Lung (tissue), 12 donors: ENCODE results near the gene B3GNT7. TPM values are rescaled to one million over a fixed set of nuclear protein-coding genes. Genes with fewer than 3 reads are reported as not detected.
"Not testable (repeated sequence)": the region's sequence is repeated elsewhere in the genome, so short reads cannot be mapped to it uniquely, and the experiment has no call there.

ENCODE experiments used
- ATAC-seq: fragments of 200-7000 bp; cut with Tn5 transposase; one replicate; pipeline ENCODE4 v1.9.1; 2020; ENCODE audit warnings: moderate number of reproducible peaks; ENCODE audit not compliant: insufficient read depth, low FRiP score
- DNase-seq, 3 donors: peaks; one replicate each; pipeline ENCODE4 v3.0.0-alpha.2; 2013 to 2017
- H3K27ac ChIP-seq, 2 donors: one replicate each; pipeline ENCODE4 v1.5.1; 2013; ENCODE audit warnings: mild to moderate bottlenecking in 2 of 2, moderate library complexity in 2 of 2, control low read depth in 1 of 2, inconsistent platforms in 1 of 2, low read depth in 1 of 2, low read length in 1 of 2
- H3K27me3 ChIP-seq, 3 donors: one replicate each; pipeline ENCODE4 v1.5.1; 2013; ENCODE audit warnings: low read length in 2 of 3; ENCODE audit not compliant: control insufficient read depth in 3 of 3, insufficient read depth in 3 of 3
- H3K36me3 ChIP-seq, 4 donors: one replicate each; pipeline ENCODE4 v1.5.1; 2013; ENCODE audit warnings: low read length in 4 of 4, mild to moderate bottlenecking in 1 of 4, moderate library complexity in 1 of 4; ENCODE audit not compliant: control insufficient read depth in 4 of 4, insufficient read depth in 4 of 4
- H3K4me1 ChIP-seq, 5 donors: one replicate each; pipeline ENCODE4 v1.5.1; 2013; ENCODE audit warnings: low read length in 5 of 5, mild to moderate bottlenecking in 2 of 5, moderate library complexity in 1 of 5; ENCODE audit not compliant: control insufficient read depth in 5 of 5, insufficient read depth in 5 of 5
- H3K4me3 ChIP-seq: one replicate; pipeline ENCODE4 v1.5.1; 2013; ENCODE audit warnings: mild to moderate bottlenecking, control low read depth, moderate library complexity
- H3K9ac ChIP-seq, 2 donors: one replicate each; pipeline ENCODE4 v1.5.1; 2013; ENCODE audit warnings: low read length in 2 of 2, control low read depth in 1 of 2; ENCODE audit not compliant: insufficient read depth in 1 of 2
- H3K9me3 ChIP-seq, 4 donors: one replicate each; pipeline ENCODE4 v1.5.1; 2013; ENCODE audit warnings: low read length in 3 of 4, mild to moderate bottlenecking in 1 of 4, moderate library complexity in 1 of 4; ENCODE audit not compliant: control insufficient read depth in 4 of 4, insufficient read depth in 3 of 4
- WGBS, 2 donors: extraction: QIAGEN DNeasy Blood & Tissue Kit; methylation state at CpG; one replicate each; pipeline ENCODE4 v1.1.7; 2013; 5-methylcytosine and 5-hydroxymethylcytosine counted together
- polyA plus RNA-seq, 2 donors: library from polyadenylated mRNA; stranded (reverse); fragments of 200-250 nt; gene quantifications; one replicate each; pipeline ENCODE4 v1.2.1, GENCODE V29; 2013
- total RNA-seq, 2 donors: library from RNA; depleted of rRNA in 1 of 2; stranded (reverse); fragments of >200 nt in 1 of 2; gene quantifications; one replicate each; pipeline ENCODE4 v1.2.1, GENCODE V29; 2014 to 2021
- TF ChIP-seq, protein P1 (sequence below): IDR thresholded peaks from 2 replicates; pipeline ENCODE4 v1.5.1; 2012; ENCODE audit warnings: mild to moderate bottlenecking; ENCODE audit errors: control extremely low read depth, extremely low read depth
- donor health status: control.
- donor health status: control.
- donor health status: Bipolar disorder and iron deficiency.
- donor health status: healthy.
- donor health status: DM: yes; HTN: yes; CAD: no.

The B3GNT7 gene
- total and polyA plus RNA-seq, 4 donors, result 18.9 to 73.7 (median 27.5) TPM

DNA sequence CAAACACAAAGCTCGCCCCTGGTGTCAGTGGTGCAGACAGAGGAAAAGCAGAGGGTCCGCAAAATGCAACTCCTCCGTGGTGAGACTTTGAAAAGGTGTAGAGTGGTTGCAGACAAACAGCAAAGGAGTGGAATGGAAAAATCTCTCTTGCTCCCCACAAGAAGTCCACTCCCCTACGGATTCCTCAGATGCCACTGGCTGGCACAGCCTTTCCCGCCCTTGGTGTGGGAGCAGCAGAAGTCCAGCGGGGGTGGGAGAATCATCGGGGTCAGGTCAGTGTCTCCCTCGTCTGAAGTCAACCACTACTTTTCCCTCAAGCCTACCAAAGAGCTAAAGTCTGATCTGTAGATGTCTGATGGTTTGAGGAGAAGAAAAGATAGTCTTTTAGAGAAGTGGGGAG lies 22.3 kb upstream of the B3GNT7 start:
- Histone ChIP-seq H3K9me3 (no peaks in the 10 kb centered on the region), H3K4me1 (no peaks in the 10 kb centered on the region), H3K36me3 (peaks cover 0 to 3% (median 0%) of the 10 kb centered on the region in 4 donors), H3K27me3 (peaks cover 0 to 3% (median 0%) of the 10 kb centered on the region in 3 donors), H3K4me3 (no peak overlapping the region), H3K27ac (no peak overlapping the region), H3K9ac (no peak overlapping the region)
- WGBS, 2 donors, result 84 to 86% methylated on average over 8 of the region's 8 CpGs
- no peak for ATAC-seq
- DNase-seq, result no peak
- TF ChIP-seq, protein P1, sequence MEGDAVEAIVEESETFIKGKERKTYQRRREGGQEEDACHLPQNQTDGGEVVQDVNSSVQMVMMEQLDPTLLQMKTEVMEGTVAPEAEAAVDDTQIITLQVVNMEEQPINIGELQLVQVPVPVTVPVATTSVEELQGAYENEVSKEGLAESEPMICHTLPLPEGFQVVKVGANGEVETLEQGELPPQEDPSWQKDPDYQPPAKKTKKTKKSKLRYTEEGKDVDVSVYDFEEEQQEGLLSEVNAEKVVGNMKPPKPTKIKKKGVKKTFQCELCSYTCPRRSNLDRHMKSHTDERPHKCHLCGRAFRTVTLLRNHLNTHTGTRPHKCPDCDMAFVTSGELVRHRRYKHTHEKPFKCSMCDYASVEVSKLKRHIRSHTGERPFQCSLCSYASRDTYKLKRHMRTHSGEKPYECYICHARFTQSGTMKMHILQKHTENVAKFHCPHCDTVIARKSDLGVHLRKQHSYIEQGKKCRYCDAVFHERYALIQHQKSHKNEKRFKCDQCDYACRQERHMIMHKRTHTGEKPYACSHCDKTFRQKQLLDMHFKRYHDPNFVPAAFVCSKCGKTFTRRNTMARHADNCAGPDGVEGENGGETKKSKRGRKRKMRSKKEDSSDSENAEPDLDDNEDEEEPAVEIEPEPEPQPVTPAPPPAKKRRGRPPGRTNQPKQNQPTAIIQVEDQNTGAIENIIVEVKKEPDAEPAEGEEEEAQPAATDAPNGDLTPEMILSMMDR, result no peak

DNA sequence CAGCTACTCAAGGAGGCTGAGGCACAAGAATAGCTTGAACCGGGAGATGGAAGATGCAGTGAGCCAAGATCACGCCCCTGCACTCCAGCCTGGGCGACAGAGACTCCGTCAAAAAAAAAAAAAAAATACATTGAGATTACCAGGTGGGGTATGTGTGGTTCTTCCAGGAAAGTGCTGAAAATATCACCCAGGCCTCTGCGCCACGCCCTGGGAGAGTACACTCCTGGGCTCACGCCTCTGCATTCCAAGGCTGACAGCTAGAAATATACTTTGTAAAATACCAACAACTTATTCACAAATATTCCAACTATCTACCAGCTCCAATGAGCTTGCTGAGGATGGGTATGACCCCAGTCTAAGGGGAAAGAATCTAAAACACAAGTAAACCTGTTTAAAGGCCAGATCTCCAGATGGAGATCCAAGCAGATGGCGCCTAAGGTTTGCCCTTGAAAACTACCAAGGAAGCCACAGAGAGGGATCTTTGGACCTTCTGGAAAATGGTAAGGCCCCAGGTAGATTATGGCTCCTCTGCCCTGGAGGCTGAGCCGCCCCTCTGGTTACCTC lies 21.6 kb upstream of the B3GNT7 start:
- Histone ChIP-seq H3K4me1 (no peaks in the 10 kb centered on the region), H3K4me3 (no peak overlapping the region), H3K9me3 (no peaks in the 10 kb centered on the region), H3K27ac (no peak overlapping the region), H3K27me3 (peaks cover 0 to 3% (median 0%) of the 10 kb centered on the region in 3 donors), H3K36me3 (peaks cover 0 to 5% (median 0%) of the 10 kb centered on the region in 4 donors), H3K9ac (no peak overlapping the region)
- DNase-seq (no peak), ATAC-seq (no peak)
- 83 to 88% methylated on average over 9 of the region's 9 CpGs for WGBS, 2 donors
- TF ChIP-seq, protein P1, result no peak

DNA sequence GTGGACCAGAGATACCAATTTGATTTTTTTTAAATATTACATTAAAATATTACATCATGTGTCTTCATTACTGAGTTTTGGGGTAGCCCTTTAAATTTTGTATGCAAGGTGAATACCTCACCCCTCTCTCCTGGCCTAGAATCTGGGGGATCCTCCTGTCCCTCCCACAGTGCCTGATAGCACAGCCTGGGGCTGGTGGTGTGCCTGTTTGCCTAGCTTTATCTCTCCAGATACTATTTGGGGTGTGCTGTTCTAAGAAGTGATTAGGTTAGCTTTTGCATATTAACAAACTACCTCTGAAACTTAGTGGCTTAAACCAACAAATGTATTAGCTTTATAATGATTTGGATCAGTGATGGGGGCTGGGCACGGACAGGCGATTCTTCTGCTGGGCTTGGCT lies 20.7 kb upstream of the B3GNT7 start:
- DNase-seq (no peak), ATAC-seq (no peak)
- peaks cover 0 to 3% (median 0%) of the 10 kb centered on the region in 3 donors for H3K27me3 ChIP-seq
- H3K36me3 ChIP-seq, result peaks cover 0 to 5% (median 0%) of the 10 kb centered on the region in 4 donors
- no peak overlapping the region for H3K9ac ChIP-seq
- H3K27ac ChIP-seq, result no peak overlapping the region
- H3K4me1 ChIP-seq, result no peaks in the 10 kb centered on the region
- TF ChIP-seq, protein P1, result no peak
- H3K9me3 ChIP-seq, result no peaks in the 10 kb centered on the region
- no peak overlapping the region for H3K4me3 ChIP-seq
- 98 to 100% methylated on average over 2 of the region's 2 CpGs for WGBS, 2 donors

DNA sequence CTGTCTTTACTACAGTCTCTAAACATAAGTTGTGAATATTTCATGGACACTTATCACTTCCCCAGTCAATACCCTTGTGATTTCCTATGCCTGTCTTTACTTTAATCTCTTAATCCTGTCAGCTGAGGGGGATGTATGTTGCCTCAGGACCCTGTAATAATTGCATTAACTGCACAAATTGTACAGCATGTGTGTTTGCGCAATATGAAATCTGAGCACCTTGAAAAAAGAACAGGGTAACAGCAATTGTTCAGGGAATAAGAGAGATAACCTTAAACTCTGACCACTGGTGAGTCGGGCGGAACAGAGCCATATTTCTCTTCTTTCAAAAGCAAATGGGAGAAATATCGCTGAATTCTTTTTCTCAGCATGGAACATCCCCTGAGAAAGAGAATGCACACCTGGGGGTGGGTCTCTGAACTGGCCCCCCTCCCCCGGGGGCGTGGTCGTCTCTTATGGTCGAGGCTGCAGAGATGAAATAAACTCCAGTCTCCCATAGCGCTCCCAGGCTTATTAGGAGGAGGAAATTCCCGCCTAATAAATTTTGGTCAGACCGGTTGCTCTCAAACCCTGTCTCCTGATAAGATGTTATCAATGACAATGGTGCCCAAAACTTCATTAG lies 19.4 kb upstream of the B3GNT7 start:
- not testable (repeated sequence) for DNase-seq, H3K4me3 ChIP-seq, ATAC-seq, H3K27me3 ChIP-seq, H3K4me1 ChIP-seq, H3K27ac ChIP-seq, H3K9me3 ChIP-seq, H3K9ac ChIP-seq, H3K36me3 ChIP-seq
- WGBS, 2 donors, result 57 to 59% methylated on average over 11 of the region's 11 CpGs
